Tibial nerve (tissue), 4 donors: ENCODE measurements around the gene ROR1.

Experiments used
- EP300 ChIP-seq, 2 donors: sonication (generic); formaldehyde crosslinking; IDR thresholded peaks; one replicate each; pipeline ENCODE4 v1.6.1; 2017; ENCODE audit warnings: antibody characterized with exemption in 2 of 2, mild to moderate bottlenecking in 1 of 2
- POLR2A ChIP-seq, 2 donors: fragments of 450-650 bp; IDR thresholded peaks; one replicate each; pipeline ENCODE4 v1.6.1; 2017; ENCODE audit warnings: antibody characterized with exemption in 2 of 2, mild to moderate bottlenecking in 2 of 2, moderate library complexity in 2 of 2
- TF ChIP-seq, protein P1 (sequence below), 5 experiments: fragments of 200-600 bp in 3 of 5; fragments of 450-650 bp in 2 of 5; sonication (generic) in 3 of 5; IDR thresholded peaks; one replicate each; pipeline ENCODE4 v1.5.1; 2016 to 2019; ENCODE audit warnings: antibody characterized with exemption in 5 of 5, mild to moderate bottlenecking in 3 of 5, moderate library complexity in 2 of 5

DNA sequence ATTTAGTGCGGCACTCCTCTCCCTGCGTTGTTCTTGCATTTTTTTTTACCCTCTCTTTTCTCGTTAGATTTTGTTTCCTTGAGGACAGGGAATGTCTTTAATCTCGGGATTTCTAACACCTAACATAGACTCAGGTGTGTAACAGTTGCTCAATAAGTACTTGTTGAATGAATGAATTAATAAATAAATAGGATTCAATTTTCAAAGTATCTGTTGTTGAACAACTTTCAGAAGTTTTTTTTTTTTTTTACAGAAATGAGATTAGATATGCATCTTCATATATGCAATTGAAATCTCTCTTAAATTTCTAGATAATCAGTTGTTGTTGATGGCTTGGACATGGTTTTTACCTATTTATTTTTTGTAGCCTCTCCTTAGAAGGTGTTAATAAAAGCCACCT lies 83.1 kb downstream of the ROR1 start:
- TF ChIP-seq, protein P1, sequence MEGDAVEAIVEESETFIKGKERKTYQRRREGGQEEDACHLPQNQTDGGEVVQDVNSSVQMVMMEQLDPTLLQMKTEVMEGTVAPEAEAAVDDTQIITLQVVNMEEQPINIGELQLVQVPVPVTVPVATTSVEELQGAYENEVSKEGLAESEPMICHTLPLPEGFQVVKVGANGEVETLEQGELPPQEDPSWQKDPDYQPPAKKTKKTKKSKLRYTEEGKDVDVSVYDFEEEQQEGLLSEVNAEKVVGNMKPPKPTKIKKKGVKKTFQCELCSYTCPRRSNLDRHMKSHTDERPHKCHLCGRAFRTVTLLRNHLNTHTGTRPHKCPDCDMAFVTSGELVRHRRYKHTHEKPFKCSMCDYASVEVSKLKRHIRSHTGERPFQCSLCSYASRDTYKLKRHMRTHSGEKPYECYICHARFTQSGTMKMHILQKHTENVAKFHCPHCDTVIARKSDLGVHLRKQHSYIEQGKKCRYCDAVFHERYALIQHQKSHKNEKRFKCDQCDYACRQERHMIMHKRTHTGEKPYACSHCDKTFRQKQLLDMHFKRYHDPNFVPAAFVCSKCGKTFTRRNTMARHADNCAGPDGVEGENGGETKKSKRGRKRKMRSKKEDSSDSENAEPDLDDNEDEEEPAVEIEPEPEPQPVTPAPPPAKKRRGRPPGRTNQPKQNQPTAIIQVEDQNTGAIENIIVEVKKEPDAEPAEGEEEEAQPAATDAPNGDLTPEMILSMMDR (IDR thresholded peaks at IDR 0.05) = no peak
- TF ChIP-seq EP300 (IDR thresholded peaks at IDR 0.05) (no peak), POLR2A (IDR thresholded peaks at IDR 0.05) (no peak)
